Measurements from ENCODE around the gene ITGB4. TPM values are rescaled to one million over a fixed set of nuclear protein-coding genes. Genes with fewer than 3 reads are reported as not detected.

The ITGB4 gene
- total and polyA plus RNA-seq, 2 of the 13 experiments (the other 11 are each of a cell fraction or from before 2014, with no cell fraction given) = 6.9 to 14.5 TPM

- peak; percentile 12; the same call in 1 of the 2 replicates for TF ChIP-seq TFDP2 (CRISPR knock-in tag; IDR thresholded peaks at IDR 0.05)
- peak; percentile 20; the same call in 1 of the 2 replicates for TF ChIP-seq MIXL1 (CRISPR knock-in tag; IDR thresholded peaks at IDR 0.05)
- TF ChIP-seq FOXK1 (CRISPR knock-in tag; IDR thresholded peaks at IDR 0.05; ENCODE audit: borderline replicate concordance, low read depth) = peak; percentile 35; the same call in 1 of the 2 replicates
- 0 out of 2 replicates have a peak, but pooled peaks have one; percentile 26 for TF ChIP-seq ERF (CRISPR knock-in tag; IDR thresholded peaks at IDR 0.05)
- peak; percentile 37; the same call in 1 of the 2 replicates for TF ChIP-seq HINFP (CRISPR knock-in tag; IDR thresholded peaks at IDR 0.05; ENCODE audit: low read depth)
- peak; percentile 34; the same call in 1 of the 2 replicates for TF ChIP-seq HOXA3 (CRISPR knock-in tag; IDR thresholded peaks at IDR 0.05)
- no peak for TF ChIP-seq AFF4 (CRISPR knock-in tag; IDR thresholded peaks at IDR 0.05)
- TF ChIP-seq STAG1 (CRISPR knock-in tag; IDR thresholded peaks at IDR 0.05) = peak; percentile 47
- TF ChIP-seq HNF4A (CRISPR knock-in tag; IDR thresholded peaks at IDR 0.05) = peak; percentile 68
- TF ChIP-seq ZFY (CRISPR knock-in tag; IDR thresholded peaks at IDR 0.05) = peak; percentile 46
- TF ChIP-seq GMEB1 (CRISPR knock-in tag; IDR thresholded peaks at IDR 0.05; ENCODE audit: borderline replicate concordance) = peak; percentile 37; the same call in 1 of the 2 replicates
- 0 out of 2 replicates have a peak, but pooled peaks have one; percentile 55 for TF ChIP-seq ZNF557 (CRISPR knock-in tag; IDR thresholded peaks at IDR 0.05)
- no peak for TF ChIP-seq MAZ (IDR thresholded peaks at IDR 0.05; ENCODE audit: borderline replicate concordance, low read depth, low read length)
- peak; percentile 42; the same call in 1 of the 2 replicates for TF ChIP-seq MAZ (CRISPR knock-in tag; IDR thresholded peaks at IDR 0.05; ENCODE audit: low read depth)
- TF ChIP-seq TEAD3 (CRISPR knock-in tag; optimal IDR thresholded peaks at IDR 0.05; ENCODE audit: borderline replicate concordance) = peak; percentile 41
- no peak; the same call in 1 of the 2 replicates for TF ChIP-seq SP4 (CRISPR knock-in tag; IDR thresholded peaks at IDR 0.05)
- peak; percentile 23; the same call in 1 of the 2 replicates for TF ChIP-seq ZSCAN9 (CRISPR knock-in tag; IDR thresholded peaks at IDR 0.05; ENCODE audit: borderline replicate concordance)
- TF ChIP-seq KAT8 (CRISPR knock-in tag; IDR thresholded peaks at IDR 0.05) = no peak
- 0 out of 2 replicates have a peak, but pooled peaks have one; percentile 27 for TF ChIP-seq ZNF263 (CRISPR knock-in tag; IDR thresholded peaks at IDR 0.05)
These were observed 50.3 kb downstream of the ITGB4 start (continued) for GRCh38 chr17:75771334-75772281.
